Panc1 (cell line): ENCODE data around the gene AKAP7. TPM values are rescaled to one million over a fixed set of nuclear protein-coding genes. Genes with fewer than 3 reads are reported as not detected.

ENCODE experiments used
- ATAC-seq: fragments of 200-7000 bp; cut with Tn5 transposase; 2 replicates; pipeline ENCODE4 v1.9.1; 2020; ENCODE audit warnings: mild to moderate bottlenecking, moderate library complexity
- BruUV-seq: library from RNA; stranded (reverse); fragments of 400-500 nt; replicated peaks from 2 replicates; lab custom pipeline; 2021; lab: Mats Ljungman, UMichigan
- CTCF ChIA-PET: fragments of 300-600 bp; sonication (Branson Sonifier 250); formaldehyde crosslinking; loops from one replicate; lab custom pipeline; 2022; ENCODE audit warnings: antibody characterized with exemption; lab: Charles Lee
- POLR2A ChIA-PET: fragments of 300-600 bp; sonication (Branson Sonifier 250); formaldehyde crosslinking; loops from one replicate; lab custom pipeline; 2022; ENCODE audit warnings: antibody characterized with exemption; lab: Charles Lee
- DNase-seq: peaks from one replicate; pipeline ENCODE4 v3.0.0-alpha.2; 2010; ENCODE audit warnings: low read depth, low spot score
- H3K27ac ChIP-seq: 2 replicates; pipeline ENCODE4 v1.5.1; 2011; ENCODE audit warnings: mild to moderate bottlenecking, low read length, inconsistent platforms
- H3K27me3 ChIP-seq: fragments of 200-500 bp; sonication (Bioruptor generic); 2 replicates; pipeline ENCODE4 v1.6.0; 2014; ENCODE audit warnings: low read length, inconsistent platforms; ENCODE audit not compliant: control insufficient read depth, insufficient read depth
- H3K36me3 ChIP-seq: fragments of 200-500 bp; sonication (Bioruptor generic); 2 replicates; pipeline ENCODE4 v1.5.1; 2014; ENCODE audit warnings: inconsistent platforms, mild to moderate bottlenecking, low read length, moderate library complexity; ENCODE audit not compliant: control insufficient read depth, insufficient read depth
- H3K4me1 ChIP-seq: 2 replicates; pipeline ENCODE4 v1.5.1; 2011; ENCODE audit warnings: inconsistent platforms, mild to moderate bottlenecking, low read length, moderate library complexity; ENCODE audit not compliant: control insufficient read depth, insufficient read depth
- H3K4me3 ChIP-seq, 2 experiments: 2 replicates each; pipeline ENCODE4 v1.5.1; 2011 to 2012; ENCODE audit warnings: low read depth in 2 of 2, low read length in 2 of 2, mild to moderate bottlenecking in 2 of 2, inconsistent platforms in 1 of 2, moderate library complexity in 1 of 2
- H3K9me3 ChIP-seq: fragments of 200-500 bp; sonication (Bioruptor generic); 2 replicates; pipeline ENCODE4 v1.5.1; 2014; ENCODE audit warnings: low read depth, mild to moderate bottlenecking, inconsistent platforms, low read length, moderate library complexity; ENCODE audit not compliant: control insufficient read depth, insufficient read depth
- POLR2AphosphoS5 ChIP-seq: IDR thresholded peaks from 2 replicates; pipeline ENCODE4 v1.6.1; 2012; ENCODE audit warnings: mild to moderate bottlenecking, low read depth, low read length, moderate library complexity
- SIN3A ChIP-seq: IDR thresholded peaks from 2 replicates; pipeline ENCODE4 v1.6.1; 2012; ENCODE audit warnings: low read depth, mild to moderate bottlenecking, low read length, moderate library complexity, borderline replicate concordance; ENCODE audit not compliant: insufficient read depth
- TCF7L2 ChIP-seq: IDR thresholded peaks from 2 replicates; pipeline ENCODE4 v1.6.1; 2011; ENCODE audit warnings: mild to moderate bottlenecking, low read depth, low read length, inconsistent platforms
- in situ Hi-C: cut with HindIII; loops from 2 replicates; pipeline ENCODE4 v1.10.0; 2016; ENCODE audit warnings: low sequenced_read_pairs, low pct_unique_long_range_greater_than_20kb
- intact Hi-C: fragments of 100-400 bp; cut with micrococcal nuclease; formaldehyde crosslinking; loops from one replicate; pipeline ENCODE4 v1.10.0; 2022; ENCODE audit not compliant: unreplicated experiment
- total RNA-seq: library from RNA; stranded (reverse); gene quantifications from one replicate; pipeline ENCODE4 v1.2.1, GENCODE V29; 2021; ENCODE audit not compliant: unreplicated experiment
- TF ChIP-seq, protein P1 (sequence below), 2 experiments: IDR thresholded peaks; 2 replicates each; pipeline ENCODE4 v1.6.1; 2011 to 2012; ENCODE audit warnings: low read depth in 2 of 2, control low read depth in 1 of 2, low read length in 1 of 2, mild to moderate bottlenecking in 1 of 2, moderate library complexity in 1 of 2; ENCODE audit not compliant: insufficient read depth in 1 of 2
- TF ChIP-seq, protein P2 (sequence below): fragments of 450-650 bp; IDR thresholded peaks from 2 replicates; pipeline ENCODE4 v1.5.1; 2017; ENCODE audit warnings: mild to moderate bottlenecking

The AKAP7 gene
- total RNA-seq, 1 experiment from 2014 or later, result 3.2 TPM

DNA sequence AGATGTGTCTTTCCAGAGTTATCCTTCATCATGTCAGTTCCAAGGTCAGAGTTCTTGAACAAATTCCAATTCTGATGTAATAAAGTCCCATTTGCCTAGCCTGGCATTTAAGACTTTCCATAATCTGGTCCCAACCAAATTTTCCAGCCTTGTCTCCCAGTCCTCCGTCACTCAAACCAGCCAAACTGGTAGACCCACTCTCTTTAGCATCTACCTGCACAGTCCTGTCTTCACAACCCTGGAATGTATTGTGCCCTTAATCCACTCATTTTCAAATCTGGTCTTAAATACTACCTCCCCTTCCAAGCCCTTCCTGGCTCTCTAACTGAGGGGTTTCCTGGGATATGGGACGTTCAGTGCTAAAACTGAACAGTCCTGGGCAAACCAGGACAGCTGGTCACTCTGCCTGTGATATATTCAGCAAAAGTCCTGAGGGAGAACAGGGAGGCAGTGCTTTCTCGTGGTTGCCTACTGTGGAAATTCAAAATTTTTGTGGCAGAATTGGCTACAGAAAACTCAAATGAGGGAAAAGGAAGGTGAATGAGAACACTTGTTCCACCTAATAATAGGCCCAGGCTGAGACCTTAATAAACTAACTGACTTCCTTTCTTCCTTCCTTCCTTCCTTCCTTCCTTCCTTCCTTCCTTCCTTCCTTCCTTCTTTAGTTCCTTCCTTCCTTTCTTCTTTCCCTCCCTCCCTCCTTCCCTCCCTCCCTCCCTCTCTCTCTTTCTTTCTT, 10.8 kb upstream of the AKAP7 start:
- no TSS peak for BruUV-seq
- ChIA-PET CTCF (no interaction called here), POLR2A (no interaction called here)
- Histone ChIP-seq H3K4me3 (no peak overlapping the region), H3K27ac (no peak overlapping the region; the same call in 1 of the 2 replicates), H3K27me3 (0 out of 2 replicates have a peak, but pooled peaks cover 2% of the 10 kb centered on the region), H3K36me3 (no peaks in the 10 kb centered on the region), H3K4me1 (no peaks in the 10 kb centered on the region), H3K9me3 (no peaks in the 10 kb centered on the region)
- in situ Hi-C loops, result no loop called here
- TF ChIP-seq TCF7L2, result no peak
- TF ChIP-seq, protein P1, sequence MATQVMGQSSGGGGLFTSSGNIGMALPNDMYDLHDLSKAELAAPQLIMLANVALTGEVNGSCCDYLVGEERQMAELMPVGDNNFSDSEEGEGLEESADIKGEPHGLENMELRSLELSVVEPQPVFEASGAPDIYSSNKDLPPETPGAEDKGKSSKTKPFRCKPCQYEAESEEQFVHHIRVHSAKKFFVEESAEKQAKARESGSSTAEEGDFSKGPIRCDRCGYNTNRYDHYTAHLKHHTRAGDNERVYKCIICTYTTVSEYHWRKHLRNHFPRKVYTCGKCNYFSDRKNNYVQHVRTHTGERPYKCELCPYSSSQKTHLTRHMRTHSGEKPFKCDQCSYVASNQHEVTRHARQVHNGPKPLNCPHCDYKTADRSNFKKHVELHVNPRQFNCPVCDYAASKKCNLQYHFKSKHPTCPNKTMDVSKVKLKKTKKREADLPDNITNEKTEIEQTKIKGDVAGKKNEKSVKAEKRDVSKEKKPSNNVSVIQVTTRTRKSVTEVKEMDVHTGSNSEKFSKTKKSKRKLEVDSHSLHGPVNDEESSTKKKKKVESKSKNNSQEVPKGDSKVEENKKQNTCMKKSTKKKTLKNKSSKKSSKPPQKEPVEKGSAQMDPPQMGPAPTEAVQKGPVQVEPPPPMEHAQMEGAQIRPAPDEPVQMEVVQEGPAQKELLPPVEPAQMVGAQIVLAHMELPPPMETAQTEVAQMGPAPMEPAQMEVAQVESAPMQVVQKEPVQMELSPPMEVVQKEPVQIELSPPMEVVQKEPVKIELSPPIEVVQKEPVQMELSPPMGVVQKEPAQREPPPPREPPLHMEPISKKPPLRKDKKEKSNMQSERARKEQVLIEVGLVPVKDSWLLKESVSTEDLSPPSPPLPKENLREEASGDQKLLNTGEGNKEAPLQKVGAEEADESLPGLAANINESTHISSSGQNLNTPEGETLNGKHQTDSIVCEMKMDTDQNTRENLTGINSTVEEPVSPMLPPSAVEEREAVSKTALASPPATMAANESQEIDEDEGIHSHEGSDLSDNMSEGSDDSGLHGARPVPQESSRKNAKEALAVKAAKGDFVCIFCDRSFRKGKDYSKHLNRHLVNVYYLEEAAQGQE (IDR thresholded peaks at IDR 0.05; ENCODE audit: insufficient read depth in 1 of 2, low read depth in 2 of 2, low read length in 1 of 2), result no peak
- TF ChIP-seq, protein P2, sequence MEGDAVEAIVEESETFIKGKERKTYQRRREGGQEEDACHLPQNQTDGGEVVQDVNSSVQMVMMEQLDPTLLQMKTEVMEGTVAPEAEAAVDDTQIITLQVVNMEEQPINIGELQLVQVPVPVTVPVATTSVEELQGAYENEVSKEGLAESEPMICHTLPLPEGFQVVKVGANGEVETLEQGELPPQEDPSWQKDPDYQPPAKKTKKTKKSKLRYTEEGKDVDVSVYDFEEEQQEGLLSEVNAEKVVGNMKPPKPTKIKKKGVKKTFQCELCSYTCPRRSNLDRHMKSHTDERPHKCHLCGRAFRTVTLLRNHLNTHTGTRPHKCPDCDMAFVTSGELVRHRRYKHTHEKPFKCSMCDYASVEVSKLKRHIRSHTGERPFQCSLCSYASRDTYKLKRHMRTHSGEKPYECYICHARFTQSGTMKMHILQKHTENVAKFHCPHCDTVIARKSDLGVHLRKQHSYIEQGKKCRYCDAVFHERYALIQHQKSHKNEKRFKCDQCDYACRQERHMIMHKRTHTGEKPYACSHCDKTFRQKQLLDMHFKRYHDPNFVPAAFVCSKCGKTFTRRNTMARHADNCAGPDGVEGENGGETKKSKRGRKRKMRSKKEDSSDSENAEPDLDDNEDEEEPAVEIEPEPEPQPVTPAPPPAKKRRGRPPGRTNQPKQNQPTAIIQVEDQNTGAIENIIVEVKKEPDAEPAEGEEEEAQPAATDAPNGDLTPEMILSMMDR, result no peak
- DNase-seq (no peak), ATAC-seq (no peak)
- intact Hi-C loops, result no loop called here

DNA sequence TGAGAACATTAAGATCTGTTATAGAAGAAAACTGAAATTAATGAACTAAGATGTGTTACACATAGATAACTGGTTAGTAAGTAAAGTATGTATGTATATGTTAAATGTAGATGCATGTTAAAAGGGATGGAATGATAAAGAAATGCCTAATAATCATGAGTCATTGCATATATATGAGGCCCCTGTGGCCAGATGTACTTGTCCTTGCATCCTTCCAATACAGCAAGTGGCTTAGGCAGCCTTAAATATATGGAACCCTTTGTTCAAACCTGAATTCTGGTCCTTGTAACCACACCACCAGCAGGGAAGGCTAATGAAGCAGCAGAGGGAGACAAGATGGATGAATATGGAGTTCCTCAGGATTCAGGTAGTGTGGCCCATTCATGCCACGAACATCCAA, 9.8 kb upstream of the AKAP7 start:
- Histone ChIP-seq H3K36me3 (no peaks in the 10 kb centered on the region), H3K27me3 (0 out of 2 replicates have a peak, but pooled peaks cover 2% of the 10 kb centered on the region), H3K4me3 (no peak overlapping the region), H3K27ac (no peak overlapping the region), H3K4me1 (no peaks in the 10 kb centered on the region), H3K9me3 (no peaks in the 10 kb centered on the region)
- intact Hi-C loops (no loop called here), in situ Hi-C loops (no loop called here)
- ChIA-PET POLR2A (no interaction called here), CTCF (no interaction called here)
- ATAC-seq (no peak), DNase-seq (no peak)
- TF ChIP-seq POLR2AphosphoS5, result no peak
- TF ChIP-seq, protein P1 (IDR thresholded peaks at IDR 0.05; ENCODE audit: insufficient read depth in 1 of 2, low read depth in 2 of 2, low read length in 1 of 2), result no peak
- TF ChIP-seq SIN3A, result no peak
- TF ChIP-seq, protein P2, result no peak
- no peak for TF ChIP-seq TCF7L2
- no TSS peak for BruUV-seq
